GM18519 (cell line): Measurements from ENCODE around the gene NATD1.

Source experiments
- ATAC-seq: cut with Tn5 transposase; IDR thresholded peaks from one replicate; pipeline ENCODE4 v1.9.1; 2021; ENCODE audit warnings: mild to moderate bottlenecking, moderate library complexity; ENCODE audit not compliant: unreplicated experiment, low FRiP score

NATD1 gene

DNA sequence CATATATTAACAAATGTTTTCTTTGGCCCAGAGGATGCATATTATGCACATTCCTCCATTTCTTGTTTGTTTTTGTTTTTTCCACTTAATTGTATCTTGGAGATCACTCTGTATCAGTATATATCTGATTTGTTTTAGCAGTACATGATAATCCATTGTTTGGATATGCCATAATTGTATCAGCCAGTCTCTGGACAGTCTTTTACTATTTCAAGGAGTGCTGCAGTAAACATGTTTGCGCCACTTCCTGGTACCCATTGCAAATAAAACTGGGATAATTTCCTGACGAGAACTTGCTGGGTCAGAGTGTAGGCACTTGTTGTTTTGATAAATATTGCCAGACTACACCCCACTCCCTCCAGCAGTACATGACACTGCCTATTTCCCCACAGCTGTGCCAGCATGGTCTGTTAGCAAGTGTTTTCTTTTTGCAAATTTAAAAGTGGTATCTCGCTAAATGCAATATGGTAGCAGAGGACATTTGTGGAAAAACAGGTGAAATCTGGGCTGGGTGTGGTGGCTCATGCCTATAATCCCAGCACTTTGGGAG, 34.3 kb downstream of the NATD1 start:
- no peak for ATAC-seq

DNA sequence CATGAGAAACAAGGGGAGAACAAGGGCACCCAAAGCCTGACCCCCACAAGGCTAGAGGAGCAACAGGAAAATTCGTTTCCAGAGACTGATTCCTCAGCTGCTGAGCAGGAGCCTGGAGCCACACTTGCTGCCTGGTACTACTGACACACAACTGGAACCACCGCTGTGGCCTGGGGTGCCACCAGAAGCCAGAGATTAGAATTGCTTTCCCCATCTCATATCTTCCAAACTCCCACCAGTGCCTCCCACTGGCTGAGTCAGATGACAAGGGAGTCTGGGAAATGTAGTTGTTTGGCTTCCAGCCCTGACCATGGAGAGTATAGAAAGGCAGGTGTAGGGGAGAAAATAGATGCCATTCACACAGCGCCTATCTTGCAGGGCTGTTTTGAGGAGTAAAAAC, 35.1 kb downstream of the NATD1 start:
- no peak for ATAC-seq

DNA sequence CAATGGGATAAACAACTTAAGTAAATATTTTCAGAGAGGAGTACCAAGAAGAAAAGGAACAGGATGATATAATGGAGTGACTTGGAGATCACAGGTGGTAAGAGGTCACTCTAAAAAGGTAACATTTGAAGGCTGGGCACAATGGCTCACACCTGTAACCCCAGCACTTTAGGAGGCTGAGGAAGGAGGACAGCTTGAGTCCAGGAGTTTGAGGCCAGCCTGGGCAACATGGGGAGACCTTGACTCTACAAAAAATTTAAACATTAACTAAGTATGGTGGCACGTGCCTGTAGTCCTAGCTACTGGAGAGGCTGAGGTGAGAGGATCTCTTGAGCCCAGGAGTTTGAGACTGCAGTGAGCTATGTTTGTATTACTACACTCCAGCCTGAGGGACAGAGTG, 35.9 kb downstream of the NATD1 start:
- no peak for ATAC-seq

DNA sequence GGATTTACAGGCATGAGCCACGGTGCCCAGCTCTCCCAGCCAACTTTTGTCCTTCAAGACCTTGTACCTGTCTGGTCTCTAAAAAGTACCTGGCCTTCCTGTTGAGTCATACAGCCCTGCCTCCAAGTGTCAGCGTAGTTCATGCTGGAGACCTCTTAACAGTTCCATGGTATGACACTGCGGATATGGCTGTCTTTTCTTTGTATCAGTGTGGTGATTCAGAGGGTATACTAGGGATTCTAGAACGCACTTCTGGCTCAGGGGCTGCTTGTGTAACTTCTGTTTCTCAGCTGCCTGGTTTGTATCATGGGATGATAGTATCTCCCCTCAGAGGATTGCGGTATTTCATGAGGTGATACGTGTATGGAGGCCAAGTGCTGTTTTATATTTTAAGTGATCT, 37.3 kb downstream of the NATD1 start:
- ATAC-seq, result no peak

DNA sequence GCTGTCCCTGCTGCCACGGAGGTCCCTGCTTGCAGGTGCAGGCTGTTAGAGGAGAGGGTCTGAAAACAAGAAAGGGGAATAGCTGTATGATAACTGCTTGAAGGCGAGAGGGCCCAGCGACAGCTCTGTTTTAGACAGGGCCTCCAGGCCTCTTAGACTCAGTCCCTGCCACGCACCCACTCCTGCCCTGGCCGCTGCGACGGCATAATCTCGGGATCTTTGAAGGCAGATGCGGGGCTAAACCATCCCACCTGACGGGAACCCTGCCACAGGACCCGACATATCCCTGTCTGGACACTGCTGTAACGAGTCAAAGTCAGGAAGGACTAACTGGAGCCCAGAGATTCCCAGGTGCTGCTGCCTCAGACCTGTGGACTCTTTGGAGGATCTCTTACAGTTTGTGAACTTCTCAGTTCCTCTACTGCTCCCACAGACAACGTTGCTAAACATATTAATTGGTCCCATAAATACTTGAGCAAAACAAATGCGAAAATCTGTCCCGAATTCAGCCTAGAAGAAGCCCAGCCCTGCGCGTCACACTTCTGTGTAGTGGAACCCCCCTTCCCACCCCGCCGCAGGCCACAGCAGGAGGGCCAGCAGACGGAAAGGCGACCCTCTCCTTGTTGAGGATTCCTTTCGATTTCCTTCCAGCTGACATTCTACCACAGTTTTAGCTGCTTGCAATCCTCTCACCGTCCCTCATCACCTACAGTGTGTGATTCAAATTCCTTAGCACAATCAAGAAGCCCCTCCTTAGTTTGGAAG, 38.3 kb downstream of the NATD1 start:
- no peak for ATAC-seq

DNA sequence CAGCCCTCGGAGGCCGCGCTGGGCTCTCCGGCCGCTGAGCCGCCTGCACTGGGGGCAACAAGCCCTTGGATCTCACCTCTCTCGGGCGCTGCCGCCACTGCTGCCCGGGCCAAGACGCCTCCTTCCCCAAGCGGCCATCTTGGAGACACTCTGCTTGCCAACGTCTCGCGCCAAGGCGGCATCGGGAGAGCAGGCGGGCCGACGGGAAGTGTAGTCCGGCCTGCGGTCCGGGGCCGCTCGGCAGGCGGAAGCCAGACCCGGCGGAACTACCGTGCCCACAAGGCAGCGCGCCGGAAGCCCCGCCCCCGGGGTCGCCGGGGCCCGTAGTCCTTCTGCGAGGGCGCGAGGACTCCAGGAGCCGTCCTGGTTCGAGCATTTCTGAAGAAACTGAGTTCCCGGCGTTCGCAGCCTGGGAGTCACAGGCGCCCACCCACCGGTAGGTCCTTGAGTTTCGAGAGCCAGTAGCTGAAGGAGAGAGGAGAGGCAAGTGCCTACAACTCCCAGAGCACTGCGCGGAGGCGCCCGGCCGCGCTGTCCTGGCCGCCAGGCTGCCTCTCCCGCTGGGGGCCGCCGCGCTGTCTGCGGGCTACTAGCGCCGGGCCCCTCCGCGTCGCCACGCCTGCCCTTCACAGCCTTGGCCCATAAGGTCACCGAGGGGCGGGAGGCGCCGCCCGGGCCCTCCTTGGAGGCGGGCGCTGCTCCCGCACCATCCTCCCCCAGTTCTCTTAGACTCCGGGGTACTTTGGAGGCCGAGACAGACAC, 39.0 kb downstream of the NATD1 start, which contains the start of gene TMEM11:
Gene TMEM11, minus strand, starts transcription at position 147 of the 762 bp plus-strand sequence. Its CDS starts 9 bp downstream, at position 138.
- ATAC-seq, result peak; percentile 76

DNA sequence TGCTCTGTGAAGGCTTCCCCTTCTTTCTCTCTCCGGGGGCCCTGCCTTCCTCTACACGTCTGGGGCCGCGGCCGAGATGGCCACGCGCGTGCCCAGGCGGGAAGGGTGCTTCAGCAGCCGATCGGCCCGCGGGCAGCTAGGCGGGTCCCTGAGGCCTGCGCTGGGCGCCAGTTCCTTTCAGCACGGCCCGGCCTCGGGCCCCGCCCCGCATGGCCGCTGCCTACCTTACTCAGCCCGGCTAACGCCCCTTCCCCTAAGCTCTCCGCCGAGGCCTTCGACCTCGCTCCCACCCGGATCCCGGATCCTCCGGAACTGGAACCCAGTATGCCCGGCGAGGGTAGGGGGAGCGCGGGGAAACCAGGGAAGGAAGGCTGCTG, 39.6 kb downstream of the NATD1 start:
- peak; percentile 3 for ATAC-seq

DNA sequence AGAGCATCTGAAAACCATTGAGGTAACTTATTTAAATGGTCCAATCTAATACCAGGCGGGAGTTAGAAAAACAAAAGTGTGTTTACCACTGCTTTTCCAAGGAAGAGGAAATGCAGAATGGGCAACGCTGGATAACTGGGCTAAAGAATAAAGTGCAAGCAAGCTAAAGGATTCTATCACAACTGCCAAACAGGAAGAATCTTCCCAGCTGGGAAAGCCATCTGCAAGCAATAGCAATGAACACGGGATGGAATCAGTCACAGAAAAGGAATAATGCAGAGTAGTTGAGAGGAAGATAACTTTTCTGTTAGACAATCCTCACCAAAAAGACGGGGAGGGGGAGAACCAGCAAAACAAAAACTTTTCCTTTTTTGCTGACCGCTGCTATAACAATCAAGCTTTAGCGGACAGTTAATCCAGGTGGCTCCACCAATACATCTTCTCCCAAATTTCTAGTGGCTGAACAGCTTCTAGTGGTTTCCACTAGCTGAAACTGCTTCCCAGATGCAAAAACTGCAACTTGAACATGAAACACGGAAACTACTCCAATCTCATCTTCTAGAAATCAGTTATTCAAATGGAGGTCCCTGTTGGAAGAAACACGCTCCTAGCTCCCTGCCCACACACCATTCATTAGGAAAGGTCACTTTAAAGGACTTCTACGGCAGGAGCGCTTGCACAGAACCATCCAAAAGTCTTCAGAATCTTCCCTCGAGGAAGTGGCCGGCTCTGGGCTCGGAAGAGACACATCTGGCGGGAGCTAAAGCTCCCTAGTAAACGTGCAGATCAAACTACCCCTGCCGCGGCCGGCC, 40.2 kb downstream of the NATD1 start:
- no peak for ATAC-seq

DNA sequence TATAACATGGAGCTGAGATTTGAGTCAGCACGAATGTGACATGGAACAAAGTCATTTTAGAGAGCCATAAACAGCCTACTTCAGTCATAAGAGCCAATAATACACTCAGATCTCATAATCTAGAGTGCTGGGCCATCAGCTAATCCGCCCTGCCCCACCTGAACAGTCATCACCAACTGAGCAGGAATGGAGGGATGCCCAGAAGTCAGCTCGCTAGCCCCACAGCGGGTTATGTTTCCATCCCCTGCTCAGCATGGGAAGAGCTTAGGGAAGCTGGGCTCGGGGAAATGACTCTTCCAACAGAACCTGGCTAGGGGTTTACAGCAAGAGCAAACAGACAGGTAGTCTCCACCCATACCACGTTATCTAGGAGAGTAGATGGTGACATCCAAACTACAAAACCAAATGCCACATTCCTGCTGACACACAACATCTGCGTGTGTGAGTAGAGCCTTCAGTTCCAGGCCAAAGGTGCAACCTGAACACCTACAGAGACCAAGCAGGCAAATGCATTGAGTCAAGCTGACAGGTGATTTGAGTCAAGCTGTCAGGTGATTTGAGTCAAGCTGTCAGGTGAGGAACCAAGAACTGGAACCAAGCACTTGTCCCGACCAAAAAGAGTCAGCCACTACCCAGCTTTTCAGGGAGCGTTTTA, 41.3 kb downstream of the NATD1 start:
- no peak for ATAC-seq

DNA sequence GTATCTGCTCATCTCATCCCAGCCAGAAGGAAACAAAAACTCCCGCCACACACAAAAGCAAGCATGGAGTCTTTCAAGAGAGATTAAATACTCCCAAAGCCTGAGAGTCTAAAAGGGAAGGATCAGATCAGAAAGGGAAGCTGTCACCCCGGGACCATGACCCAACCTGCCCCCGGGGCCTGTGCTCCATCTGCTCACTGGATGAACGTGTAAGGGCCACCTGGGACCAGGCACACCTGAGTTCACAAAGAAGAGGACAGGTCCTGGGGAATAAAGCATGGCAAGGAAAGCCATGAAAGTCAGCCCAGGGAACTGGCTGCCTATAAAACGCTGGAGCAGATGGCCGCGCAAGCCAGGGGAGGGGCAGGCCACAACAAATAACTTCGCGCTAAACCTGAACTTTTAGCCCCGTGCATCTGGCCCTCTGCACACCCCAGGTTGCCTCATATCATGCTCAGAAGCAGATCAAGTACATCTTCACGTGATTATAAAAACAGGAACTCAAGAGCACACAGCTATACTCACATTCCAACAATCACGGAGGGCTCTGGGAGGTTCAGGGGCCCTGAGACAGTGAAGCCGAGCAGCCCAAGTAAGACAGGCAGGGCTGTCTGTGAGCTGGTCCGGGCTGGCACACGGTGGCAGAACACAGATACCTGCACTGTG, 42.7 kb downstream of the NATD1 start:
- no peak for ATAC-seq

DNA sequence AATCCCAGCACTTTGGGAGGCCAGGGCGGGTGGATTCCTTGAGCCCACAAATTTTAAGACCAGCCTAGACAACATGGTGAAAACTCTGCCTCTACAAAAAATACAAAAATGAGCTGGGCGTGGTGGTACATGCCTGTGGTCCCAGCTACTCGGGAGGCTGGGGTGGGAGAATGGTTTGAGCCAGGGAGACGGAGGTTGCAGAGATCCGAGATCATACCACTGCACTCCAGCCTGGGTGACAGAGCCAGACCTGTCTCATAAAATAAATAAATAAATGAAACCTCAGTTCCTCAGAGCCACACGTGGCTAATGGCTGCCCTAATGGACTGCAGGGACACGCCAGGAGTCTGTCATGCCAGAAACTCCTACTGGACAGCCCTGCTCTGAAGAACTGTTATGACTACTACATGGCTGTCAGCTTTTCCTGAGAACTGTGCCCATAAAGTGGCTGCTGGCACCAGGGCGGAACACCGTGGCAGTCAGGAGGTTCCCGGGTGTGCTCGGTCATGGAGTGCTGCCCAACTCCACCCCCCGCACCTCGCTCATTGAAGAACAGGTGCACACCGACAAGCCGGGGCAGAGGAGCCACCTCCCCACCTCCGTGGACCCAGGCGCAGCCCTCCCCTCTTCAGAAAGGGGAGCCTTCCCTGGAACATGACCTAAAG, 43.6 kb downstream of the NATD1 start:
- no peak for ATAC-seq

DNA sequence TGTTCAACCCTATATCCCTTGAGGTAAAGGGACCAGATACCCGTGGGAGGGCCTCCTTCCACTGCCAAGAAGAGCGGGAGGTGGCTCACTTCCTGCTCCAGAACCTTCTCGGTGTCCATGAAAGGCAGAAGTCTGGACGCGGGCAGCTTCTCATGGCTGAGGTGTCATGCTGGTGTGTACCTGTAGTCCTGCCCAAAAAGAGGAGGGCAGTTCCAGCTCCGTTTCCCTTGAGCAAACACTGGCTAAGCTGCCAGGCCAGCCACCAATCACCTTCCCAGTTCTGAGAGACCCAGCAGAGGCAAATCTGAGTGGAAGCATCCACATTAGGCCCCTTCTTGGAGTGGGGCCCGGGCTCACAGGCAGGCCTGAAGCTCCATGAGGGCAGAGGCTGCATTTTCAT, 44.9 kb downstream of the NATD1 start:
- ATAC-seq, result no peak

DNA sequence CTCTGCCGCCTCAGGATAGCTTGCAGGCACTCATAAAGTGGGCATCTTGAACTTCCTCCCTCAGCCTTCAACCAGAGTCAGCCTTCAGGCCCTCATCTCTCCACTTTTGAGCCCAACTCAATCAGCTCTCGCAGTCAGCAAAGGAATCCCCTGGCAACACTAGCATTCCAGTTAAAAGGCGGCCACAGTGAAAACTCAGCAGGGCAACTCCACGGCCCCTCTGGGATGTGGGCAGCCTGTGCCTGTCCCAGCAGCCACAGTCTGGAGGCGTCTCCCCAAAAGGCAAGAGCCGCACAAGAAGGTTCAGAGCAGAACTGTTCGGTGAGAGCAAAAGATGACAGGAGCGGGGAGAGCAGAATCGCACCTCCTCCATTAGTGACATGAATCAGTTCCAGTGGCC, 48.3 kb downstream of the NATD1 start:
- no peak for ATAC-seq

DNA sequence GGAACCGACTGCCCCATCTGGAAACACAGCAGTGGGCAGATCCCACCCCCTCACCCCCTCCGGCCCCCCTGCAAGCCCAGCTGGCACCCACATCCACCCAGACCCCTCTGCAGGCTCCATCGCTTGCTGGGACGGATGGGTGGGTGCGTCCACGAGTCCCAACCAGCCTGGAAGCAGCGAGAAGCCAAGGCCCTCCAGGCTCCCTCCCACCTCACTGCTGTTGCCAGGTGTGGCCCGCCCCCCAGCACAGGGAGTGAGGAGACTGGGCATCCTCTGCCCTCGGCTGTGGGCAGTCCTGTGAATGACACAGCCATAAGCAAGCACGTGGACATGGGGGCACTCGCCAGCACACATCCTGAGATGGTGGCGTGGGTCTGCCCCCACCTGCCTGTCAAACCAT, 50.7 kb downstream of the NATD1 start:
- ATAC-seq, result no peak

DNA sequence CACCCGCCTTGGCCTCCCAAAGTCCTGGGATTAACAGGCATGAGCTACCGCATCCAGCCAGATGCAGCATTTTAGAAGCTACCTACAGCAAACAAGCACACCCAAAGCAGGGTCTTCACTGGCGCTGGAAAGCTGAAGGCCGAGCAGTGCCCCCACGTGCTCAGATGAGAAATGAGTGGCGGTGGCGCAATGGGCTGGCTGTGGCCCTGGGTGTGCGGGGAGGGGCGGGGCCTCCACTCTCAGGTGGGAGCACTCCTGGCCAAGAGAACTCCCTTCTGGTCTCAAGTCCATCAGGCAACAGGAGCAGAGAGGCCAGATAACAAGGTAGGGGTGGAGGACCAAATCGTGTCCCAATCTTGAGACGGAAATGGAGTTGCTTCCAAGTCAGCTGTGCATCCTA, 51.3 kb downstream of the NATD1 start:
- ATAC-seq, result no peak

DNA sequence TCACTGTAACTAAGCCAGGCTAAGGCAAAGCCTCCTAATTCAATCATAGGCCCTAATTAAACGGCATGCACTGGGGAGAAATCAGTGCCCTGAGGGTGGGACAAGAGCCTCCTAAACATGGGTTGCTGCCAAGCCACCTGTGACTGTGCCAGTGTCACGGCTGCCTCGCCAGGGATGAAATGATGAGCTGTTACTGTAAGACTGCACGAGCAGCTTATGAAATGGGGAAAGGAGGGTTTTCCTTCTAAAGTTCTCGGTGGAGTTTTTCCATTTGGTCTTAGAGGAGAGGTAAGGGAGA, 52.0 kb downstream of the NATD1 start:
- ATAC-seq, result no peak

DNA sequence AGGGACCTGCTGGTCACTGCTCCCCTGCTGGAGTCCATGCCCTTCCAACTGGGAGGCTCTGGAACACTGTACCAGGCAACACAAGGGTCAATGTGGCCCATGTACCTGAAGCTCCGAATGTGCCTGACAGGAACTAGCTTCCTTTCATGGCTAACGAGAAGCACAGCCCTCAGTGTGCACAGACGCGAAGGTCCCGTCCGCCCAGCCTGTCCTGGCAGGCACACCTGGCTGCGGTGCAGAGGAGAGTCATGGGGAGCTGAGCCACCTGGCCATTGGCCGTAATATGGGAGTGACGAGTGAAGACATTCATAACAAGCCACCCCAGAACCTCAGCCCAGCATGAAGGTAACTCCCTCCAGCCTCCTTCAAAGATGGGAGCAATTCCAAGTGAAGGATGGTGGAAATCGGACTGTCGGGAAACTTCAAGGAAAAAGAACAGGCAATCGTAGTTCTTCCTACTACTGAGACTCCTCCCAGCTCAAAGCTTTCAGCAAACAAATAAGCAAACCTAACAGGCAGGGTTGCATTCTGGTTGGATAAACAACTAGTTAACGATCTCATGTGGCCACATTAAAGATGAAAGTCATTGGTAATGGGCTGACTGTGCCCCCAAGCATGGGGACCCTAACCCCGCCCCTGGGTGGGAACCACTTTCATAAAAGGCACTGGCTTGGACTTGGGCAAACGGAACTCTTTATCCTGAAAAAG, 52.5 kb downstream of the NATD1 start:
- no peak for ATAC-seq

DNA sequence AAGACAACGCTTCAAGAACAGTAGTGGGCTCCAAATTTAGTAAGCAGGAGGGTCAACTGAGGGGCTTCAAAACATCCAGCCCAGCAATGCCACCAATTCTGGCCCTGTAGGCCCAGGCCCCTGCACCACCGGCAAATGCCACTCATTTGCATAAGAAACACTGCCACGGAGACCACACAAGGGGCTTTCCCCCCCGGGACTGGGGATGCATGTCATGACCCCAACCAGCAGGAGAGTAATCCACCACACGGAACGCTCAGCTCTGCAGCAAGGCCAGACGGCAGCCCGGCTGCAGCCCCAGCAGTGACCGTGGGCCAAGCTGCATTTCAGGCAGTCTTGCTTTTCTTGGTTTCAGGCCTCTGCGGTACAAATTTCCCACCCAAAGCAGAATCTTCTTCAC, 53.4 kb downstream of the NATD1 start:
- ATAC-seq, result no peak

DNA sequence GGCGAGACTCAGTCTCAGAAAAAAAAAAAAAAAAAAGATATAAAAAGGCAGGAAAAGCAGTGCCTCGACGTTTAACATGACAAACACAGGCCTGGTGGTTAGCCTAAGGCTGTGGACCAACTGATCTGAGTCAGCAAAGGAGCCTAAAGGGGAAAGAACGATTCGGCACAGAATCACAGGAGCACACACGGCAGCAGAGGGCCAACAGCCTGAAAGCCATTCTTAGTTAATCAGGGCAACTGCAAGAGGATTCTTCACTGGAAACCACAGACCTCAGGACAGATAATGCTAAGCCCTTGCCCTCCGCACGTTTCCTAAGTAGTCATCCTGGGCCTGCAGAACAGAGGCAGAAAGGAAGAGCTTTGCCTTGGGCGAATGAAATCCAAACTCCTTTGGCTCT, 53.9 kb downstream of the NATD1 start:
- ATAC-seq, result no peak
